Transverse colon (tissue), 4 donors: ENCODE measurements around the gene DIO2. TPM values are rescaled to one million over a fixed set of nuclear protein-coding genes. Genes with fewer than 3 reads are reported as not detected.

Source experiments
- DNase-seq: peaks from one replicate; pipeline ENCODE4 v3.0.0-alpha.2; 2019
- H3K27ac ChIP-seq, 4 donors: fragments of 200-600 bp; sonication (generic); 2 replicates each; pipeline ENCODE4 v1.5.1; 2016 to 2018; ENCODE audit warnings: inconsistent platforms in 4 of 4
- H3K27me3 ChIP-seq: fragments of 200-600 bp; sonication (generic); 2 replicates; pipeline ENCODE4 v1.5.1; 2017; ENCODE audit warnings: inconsistent platforms
- H3K36me3 ChIP-seq, 4 donors: fragments of 200-600 bp; sonication (generic); 2 replicates each; pipeline ENCODE4 v1.5.1; 2017 to 2019; ENCODE audit warnings: inconsistent platforms in 4 of 4
- H3K4me1 ChIP-seq, 4 donors: fragments of 200-600 bp; sonication (generic); 2 replicates each; pipeline ENCODE4 v1.5.1; 2017 to 2020; ENCODE audit warnings: inconsistent platforms in 4 of 4
- H3K4me3 ChIP-seq, 4 donors: fragments of 200-600 bp; sonication (generic); 1 replicate in 1 of 4; 2 replicates in 3 of 4; pipeline versions ENCODE4 v1.5.1 to v1.6.1; 2017 to 2019; ENCODE audit warnings: inconsistent platforms in 4 of 4
- H3K9me3 ChIP-seq, 2 donors: fragments of 200-600 bp; sonication (generic); 2 replicates each; pipeline ENCODE4 v1.5.1; 2017 to 2019; ENCODE audit warnings: inconsistent platforms in 2 of 2
- CTCF ChIP-seq, 5 experiments: fragments of 200-600 bp in 3 of 5; fragments of 450-650 bp in 2 of 5; sonication (generic) in 3 of 5; IDR thresholded peaks; 1 replicate in 2 of 5; 2 replicates in 3 of 5; pipeline ENCODE4 v1.5.1; 2016 to 2017; ENCODE audit warnings: antibody characterized with exemption in 5 of 5, inconsistent platforms in 3 of 5, mild to moderate bottlenecking in 2 of 5, moderate library complexity in 1 of 5
- EP300 ChIP-seq: sonication (generic); formaldehyde crosslinking; IDR thresholded peaks from one replicate; pipeline ENCODE4 v1.6.1; 2017; ENCODE audit warnings: antibody characterized with exemption, low read depth
- POLR2A ChIP-seq: fragments of 450-650 bp; IDR thresholded peaks from one replicate; pipeline ENCODE4 v1.6.1; 2016; ENCODE audit warnings: antibody characterized with exemption, mild to moderate bottlenecking, moderate library complexity
- POLR2AphosphoS5 ChIP-seq, 3 donors: sonication (generic); formaldehyde crosslinking; IDR thresholded peaks; one replicate each; pipeline ENCODE4 v1.6.1; 2016; ENCODE audit warnings: antibody characterized with exemption in 3 of 3
- WGBS, 2 donors: methylation state at CpG; one replicate each; pipeline ENCODE4 v1.1.5; 2018; ENCODE audit warnings: low coverage in 1 of 2; 5-methylcytosine and 5-hydroxymethylcytosine counted together
- in situ Hi-C, 4 donors: fragments of 200-750 bp; cut with MboI; loops; one replicate each; pipeline versions ENCODE4 v1.15.0 to v1.15.1; 2017; ENCODE audit warnings: low sequenced_read_pairs in 3 of 4, low pct_ligation_motif_present in 1 of 4, low pct_unique_long_range_greater_than_20kb in 1 of 4
- intact Hi-C: fragments of 100-400 bp; cut with DNase I; formaldehyde crosslinking; loops from one replicate; pipeline ENCODE4 v1.15.1; 2023; ENCODE audit warnings: low total_unique reads
- total RNA-seq, 4 donors: library from RNA; depleted of rRNA; stranded (reverse); fragments of >200 nt; gene quantifications; one replicate each; pipeline ENCODE4 v1.1.0, GENCODE V29; 2016

DIO2 gene
- total RNA-seq, 4 donors from 2014 or later: 0.68 to 4.0 (median 0.95) TPM; not detected in 1

DNA sequence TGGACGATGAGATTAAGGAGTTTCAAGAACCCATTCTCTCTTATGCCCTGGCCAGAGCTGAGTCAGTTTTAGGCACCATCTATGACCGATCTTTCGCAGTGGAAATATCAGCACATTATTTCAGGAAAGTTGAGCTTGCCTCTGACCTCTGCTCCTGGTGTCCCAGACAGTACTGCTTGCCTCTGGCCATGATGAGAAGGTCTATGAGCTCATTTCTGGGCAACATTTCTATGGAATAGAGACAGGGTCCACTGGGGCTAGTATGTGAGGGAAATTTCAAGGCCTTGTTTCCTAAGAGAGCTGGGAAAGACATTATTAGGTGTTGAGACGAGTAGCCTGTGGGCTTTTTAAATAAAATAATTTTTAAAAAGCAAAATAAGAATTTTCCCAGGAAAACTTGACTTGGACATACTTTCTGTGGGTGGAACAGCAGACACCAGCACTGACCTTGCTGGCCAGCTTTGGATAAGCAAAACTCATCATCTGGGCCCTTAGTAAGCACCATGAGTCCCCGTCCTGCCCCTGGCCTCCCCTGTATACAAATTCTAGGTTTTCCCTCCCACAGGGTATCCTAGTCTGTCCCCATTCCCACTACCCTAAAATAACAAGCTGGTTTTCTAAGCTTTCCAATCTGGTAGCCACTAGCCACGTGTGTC, 43.4 kb downstream of the DIO2 start:
- in situ Hi-C loops: no loop called here
- Histone ChIP-seq H3K4me3 (no peak overlapping the region), H3K9me3 (no peaks in the 10 kb centered on the region), H3K36me3 (no peaks in the 10 kb centered on the region), H3K4me1 (no peaks in the 10 kb centered on the region), H3K27ac (no peak overlapping the region), H3K27me3 (no peaks in the 10 kb centered on the region)
- 54 to 77% methylated on average over 3 to 6 of the region's 6 CpGs for WGBS, 2 donors
- DNase-seq: no peak
- intact Hi-C loops: no loop called here
- no peak for TF ChIP-seq EP300
- no peak for TF ChIP-seq POLR2AphosphoS5 (IDR thresholded peaks at IDR 0.05)
- no peak for TF ChIP-seq CTCF (IDR thresholded peaks at IDR 0.05)
- no peak for TF ChIP-seq POLR2A

DNA sequence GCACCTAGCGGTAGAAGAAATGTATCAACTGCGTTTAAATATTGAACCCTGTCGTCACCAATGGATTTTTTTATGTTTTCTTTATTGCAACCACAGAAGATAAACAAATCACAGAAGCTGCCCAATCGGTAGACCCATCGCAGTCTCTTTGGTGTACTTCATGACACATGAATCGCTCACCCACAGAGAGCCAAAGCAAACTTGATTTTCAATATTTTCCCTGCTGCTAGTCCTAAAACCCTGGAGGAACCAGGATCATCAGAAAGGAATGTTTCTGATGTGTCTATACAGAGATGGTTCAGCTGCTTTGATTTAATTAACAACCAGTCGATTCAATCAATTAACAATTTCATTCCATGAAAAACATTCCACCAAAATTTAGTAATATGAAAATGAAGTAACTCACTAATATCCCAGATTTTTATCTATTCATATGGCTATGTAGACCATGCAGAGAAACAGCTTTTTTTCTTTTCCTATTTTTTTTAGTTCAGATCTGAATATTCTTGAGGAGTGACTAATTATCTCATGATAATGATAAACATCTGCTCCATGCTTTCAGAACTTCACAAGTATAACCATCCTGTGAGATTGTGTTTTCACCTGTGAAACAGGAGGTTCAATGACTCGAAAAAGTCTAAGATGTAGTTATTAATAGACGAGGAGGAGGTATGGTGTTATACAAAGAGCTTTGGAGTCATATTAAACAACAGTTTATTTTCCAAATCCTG, 46.1 kb downstream of the DIO2 start:
- no peaks in the 10 kb centered on the region for H3K27me3 ChIP-seq
- TF ChIP-seq POLR2A (no peak), CTCF (IDR thresholded peaks at IDR 0.05) (no peak), EP300 (no peak), POLR2AphosphoS5 (IDR thresholded peaks at IDR 0.05) (no peak)
- intact Hi-C loops (no loop called here), in situ Hi-C loops (no loop called here)
- no peaks in the 10 kb centered on the region for H3K9me3 ChIP-seq
- no peak overlapping the region for H3K27ac ChIP-seq
- H3K36me3 ChIP-seq: no peaks in the 10 kb centered on the region
- WGBS, 2 donors: 85 to 87% methylated on average over 9 of the region's 9 CpGs
- DNase-seq: no peak
- H3K4me3 ChIP-seq: no peak overlapping the region
- no peaks in the 10 kb centered on the region for H3K4me1 ChIP-seq

- WGBS, 2 donors: 89 to 100% methylated on average over 1 of the region's 1 CpG
- no peak for TF ChIP-seq EP300
- TF ChIP-seq CTCF (IDR thresholded peaks at IDR 0.05): no peak
- TF ChIP-seq POLR2AphosphoS5 (IDR thresholded peaks at IDR 0.05): no peak
- TF ChIP-seq POLR2A: no peak
- Histone ChIP-seq H3K4me3 (no peak overlapping the region), H3K27ac (no peak overlapping the region), H3K9me3 (no peaks in the 10 kb centered on the region), H3K4me1 (no peaks in the 10 kb centered on the region), H3K36me3 (no peaks in the 10 kb centered on the region), H3K27me3 (no peaks in the 10 kb centered on the region)
- DNase-seq: no peak
- in situ Hi-C loops (no loop called here), intact Hi-C loops (no loop called here)
Observed at GRCh38 chr14:80152763-80153162, 58.5 kb downstream of the DIO2 start.

DNA sequence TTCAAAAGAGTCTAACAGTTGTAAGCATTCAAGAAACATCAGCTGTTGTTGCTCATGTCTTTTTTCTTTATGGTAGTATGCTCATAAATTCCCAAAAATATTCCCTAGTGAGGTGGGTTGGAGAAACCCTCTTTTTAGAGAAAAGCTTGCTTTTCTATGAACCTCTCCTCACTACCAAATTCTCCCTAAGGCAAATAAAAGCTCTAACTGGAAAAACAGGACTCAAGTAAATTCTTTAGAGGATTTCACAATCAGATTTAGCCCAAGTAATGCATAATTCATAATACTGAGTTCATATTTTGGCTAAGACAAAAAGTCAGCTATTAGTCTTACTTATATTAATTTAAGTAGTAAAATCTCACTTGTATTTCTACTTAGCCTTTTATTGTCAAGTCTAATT, 59.1 kb downstream of the DIO2 start:
- Histone ChIP-seq H3K36me3 (no peaks in the 10 kb centered on the region), H3K4me1 (no peaks in the 10 kb centered on the region), H3K27me3 (no peaks in the 10 kb centered on the region), H3K4me3 (no peak overlapping the region), H3K9me3 (no peaks in the 10 kb centered on the region), H3K27ac (no peak overlapping the region)
- intact Hi-C loops: no loop called here
- DNase-seq: no peak
- in situ Hi-C loops: no loop called here
- TF ChIP-seq POLR2AphosphoS5 (IDR thresholded peaks at IDR 0.05) (no peak), EP300 (no peak), POLR2A (no peak), CTCF (IDR thresholded peaks at IDR 0.05) (no peak)
